K562 treated with DMSO at 1 percent for 12 hours (cell line): Measurements from ENCODE around the gene ZNF662. TPM values are rescaled to one million over a fixed set of nuclear protein-coding genes. Genes with fewer than 3 reads are reported as not detected.

Experiments
- total RNA-seq: library from RNA; unstranded; fragments of 300-600 nt; gene quantifications from 2 replicates; pipeline ENCODE4 v1.2.3, GENCODE V29; 2022; ENCODE audit not compliant: insufficient read depth

The ZNF662 gene
- total RNA-seq: 0.27 and 1.4 TPM in 2 replicates

DNA sequence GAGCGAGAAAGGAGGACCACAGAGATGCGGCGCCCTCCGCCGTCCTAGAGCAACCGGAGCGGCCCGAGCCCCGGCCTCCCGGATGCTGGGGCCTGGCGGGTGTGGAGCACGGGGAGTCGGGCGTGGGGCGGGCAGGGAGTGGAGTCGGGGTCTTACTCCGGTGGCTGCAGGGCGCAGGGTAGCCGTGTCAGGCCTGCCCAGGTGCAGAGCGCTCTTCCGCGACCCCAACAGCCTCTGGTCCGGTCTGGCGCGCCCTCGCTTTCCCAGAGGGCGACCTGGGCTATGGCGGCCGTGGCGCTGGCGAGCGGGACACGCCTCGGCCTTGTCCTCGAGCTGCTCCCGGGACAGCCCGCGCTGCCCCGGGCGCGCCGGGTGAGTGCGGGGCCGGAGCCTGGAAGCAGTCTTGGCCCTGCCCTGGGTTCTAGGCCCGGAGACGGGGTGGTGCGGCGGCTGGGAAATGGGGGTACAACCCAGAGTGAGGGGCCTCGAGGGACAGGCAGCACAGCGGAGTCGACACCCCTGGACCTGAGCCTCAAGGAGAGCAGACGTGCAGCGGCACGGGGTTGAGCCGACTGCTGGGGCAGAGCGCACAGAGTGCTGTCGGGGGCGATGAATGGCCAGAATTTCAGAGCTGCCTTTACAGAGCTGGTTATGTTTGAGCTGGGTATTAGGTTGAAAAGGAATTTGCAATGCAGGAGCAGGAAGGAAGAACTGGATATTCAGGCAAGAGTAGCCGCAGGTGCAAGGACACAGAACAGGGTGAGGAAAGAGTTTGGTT lies at the start of gene ZNF662:
Gene ZNF662 (plus strand): TSS at position 73 of the 778 bp plus-strand sequence. CDS start 1,973 bp downstream, outside the sequence.

GRCh38 chr3:42875325-42876151 lies 30.4 kb upstream of the ZNF662 start, which contains the start of gene CYP8B1:
TSS of gene CYP8B1 (minus strand) at chr3:42875879. CDS start at chr3:42875816, 63 bp downstream.

Other genes with a start within 250 kb of the ZNF662 start
- gene KLHL40, start 220.6 kb upstream of the ZNF662 start, total RNA-seq: not detected in 2 replicates
- gene HHATL, start 203.3 kb upstream of the ZNF662 start, total RNA-seq: not detected in 2 replicates
- gene CCDC13, start 132.9 kb upstream of the ZNF662 start, total RNA-seq: not detected in 2 replicates
- 108 and 158 TPM in 2 replicates for gene HIGD1A, start 101.7 kb upstream of the ZNF662 start, total RNA-seq
- 0.48 TPM in 1 of 2 replicates, not detected in the other for gene ACKR2, start 96.7 kb upstream of the ZNF662 start, total RNA-seq
- not detected in 2 replicates for gene CYP8B1, start 30.3 kb upstream of the ZNF662 start, total RNA-seq
- gene GASK1A, start 73.2 kb downstream of the ZNF662 start, total RNA-seq: 0.38 and 0.51 TPM in 2 replicates
- gene POMGNT2, start 199.9 kb downstream of the ZNF662 start, total RNA-seq: 15.1 and 24.0 TPM in 2 replicates